ENCODE data around the gene GOLT1B. TPM values are rescaled to one million over a fixed set of nuclear protein-coding genes. Genes with fewer than 3 reads are reported as not detected.

GOLT1B gene
- total RNA-seq, 1 experiment from 2014 or later: 31.4 TPM

- CTCF ChIA-PET: no interaction called here
- Histone ChIP-seq H3K27ac (ENCODE audit: low read depth, low read length, poor library complexity, severe bottlenecking) (no peak overlapping the region), H3K36me3 (ENCODE audit: insufficient read depth, low read length, poor library complexity, severe bottlenecking) (no peaks in the 10 kb centered on the region), H3K9me3 (ENCODE audit: low read depth, low read length, poor library complexity, severe bottlenecking) (no peaks in the 10 kb centered on the region), H3K4me1 (ENCODE audit: insufficient read depth, low read length, poor library complexity, severe bottlenecking) (no peaks in the 10 kb centered on the region), H3K4me3 (ENCODE audit: low read depth, low read length, poor library complexity, severe bottlenecking) (no peak overlapping the region), H3K27me3 (replicated peaks; ENCODE audit: insufficient read depth, low read depth, low read length, poor library complexity) (no peaks in the 10 kb centered on the region)
- POLR2A ChIA-PET (ENCODE audit: low non-redundant PET): no interaction called here
- intact Hi-C loops (cut with micrococcal nuclease; ENCODE audit: unreplicated experiment): no loop called here
- DNase-seq (ENCODE audit: low spot score): no peak
- BruUV-seq (replicated peaks): no TSS peak
- TF ChIP-seq CTCF (conservative IDR thresholded peaks at IDR 0.05; ENCODE audit: low read depth, low read length): no peak
Observed at GRCh38 chr12:21566223-21566906, 64.8 kb downstream of the GOLT1B start.

- no peaks in the 10 kb centered on the region for H3K9me3 ChIP-seq (ENCODE audit: low read depth, low read length, poor library complexity, severe bottlenecking)
- ChIA-PET POLR2A (ENCODE audit: low non-redundant PET) (no interaction called here), CTCF (no interaction called here)
- no peaks in the 10 kb centered on the region for H3K4me1 ChIP-seq (ENCODE audit: insufficient read depth, low read length, poor library complexity, severe bottlenecking)
- H3K27ac ChIP-seq (ENCODE audit: low read depth, low read length, poor library complexity, severe bottlenecking): no peak overlapping the region
- DNase-seq (ENCODE audit: low spot score): no peak
- no peaks in the 10 kb centered on the region for H3K36me3 ChIP-seq (ENCODE audit: insufficient read depth, low read length, poor library complexity, severe bottlenecking)
- no TSS peak for BruUV-seq (replicated peaks)
- no peaks in the 10 kb centered on the region for H3K27me3 ChIP-seq (replicated peaks; ENCODE audit: insufficient read depth, low read depth, low read length, poor library complexity)
- intact Hi-C loops (cut with micrococcal nuclease; ENCODE audit: unreplicated experiment): no loop called here
- H3K4me3 ChIP-seq (ENCODE audit: low read depth, low read length, poor library complexity, severe bottlenecking): no peak overlapping the region
- TF ChIP-seq EZH2 (IDR thresholded peaks at IDR 0.05; ENCODE audit: borderline replicate concordance, low read depth, low read length, poor library complexity, severe bottlenecking) (no peak), CTCF (conservative IDR thresholded peaks at IDR 0.05; ENCODE audit: low read depth, low read length) (no peak)
Observed at GRCh38 chr12:21566907-21567394, 65.4 kb downstream of the GOLT1B start.

Other genes with a start within 250 kb of the GOLT1B start
- not detected in 2 replicates for gene SLCO1A2, start 166.9 kb upstream of the GOLT1B start, total RNA-seq (2021)
- gene IAPP, start 128.9 kb upstream of the GOLT1B start, total RNA-seq (2021): not detected in 2 replicates
- 15.0 and 19.6 TPM in 2 replicates for gene PYROXD1, start 64.1 kb upstream of the GOLT1B start, total RNA-seq (2021)
- 38.2 and 39.3 TPM in 2 replicates for gene RECQL, start 154 bp upstream of the GOLT1B start, total RNA-seq (2021)
- gene SPX, start 24.5 kb downstream of the GOLT1B start, total RNA-seq (2021): 0.28 and 0.85 TPM in 2 replicates
- 0.11 TPM in 1 of 2 replicates, not detected in the other for gene GYS2, start 103.1 kb downstream of the GOLT1B start, total RNA-seq (2021)
- gene LDHB, start 156.1 kb downstream of the GOLT1B start, total RNA-seq (2021): 1,201 and 1,223 TPM in 2 replicates

All from A673 (cell line).